EH (cell line): ENCODE results near the gene DENND5B.
"Not testable (repeated sequence)": the region's sequence is repeated elsewhere in the genome, so short reads cannot be mapped to it uniquely, and the experiment has no call there.

Source experiments
- DNase-seq: peaks from one replicate; pipeline ENCODE4 v3.0.0-alpha.2; 2015; ENCODE audit warnings: low read depth

The DENND5B gene

GRCh38 chr12:31377210-31377609 is 213.7 kb downstream of the DENND5B start:
- not testable (repeated sequence) for DNase-seq

DNA sequence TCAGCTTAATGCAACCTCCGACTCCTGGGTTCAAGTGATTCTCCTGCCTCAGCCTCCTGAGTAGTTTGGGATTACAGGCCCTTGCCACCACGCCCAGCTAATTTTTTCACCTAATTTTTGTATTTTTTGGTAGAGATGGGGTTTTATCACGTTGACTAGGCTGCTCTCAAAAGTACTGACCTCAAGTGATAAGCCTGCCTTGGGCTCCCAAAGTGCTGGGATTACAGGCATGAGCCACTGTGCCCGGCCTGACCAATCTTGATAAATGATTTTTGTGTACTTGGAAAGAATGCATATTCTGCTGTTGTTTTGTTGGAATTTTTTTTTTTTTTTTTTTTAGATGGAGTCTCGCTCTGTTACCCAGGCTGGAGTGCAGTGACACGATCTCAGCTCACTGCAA is 215.5 kb downstream of the DENND5B start:
- not testable (repeated sequence) for DNase-seq

DNA sequence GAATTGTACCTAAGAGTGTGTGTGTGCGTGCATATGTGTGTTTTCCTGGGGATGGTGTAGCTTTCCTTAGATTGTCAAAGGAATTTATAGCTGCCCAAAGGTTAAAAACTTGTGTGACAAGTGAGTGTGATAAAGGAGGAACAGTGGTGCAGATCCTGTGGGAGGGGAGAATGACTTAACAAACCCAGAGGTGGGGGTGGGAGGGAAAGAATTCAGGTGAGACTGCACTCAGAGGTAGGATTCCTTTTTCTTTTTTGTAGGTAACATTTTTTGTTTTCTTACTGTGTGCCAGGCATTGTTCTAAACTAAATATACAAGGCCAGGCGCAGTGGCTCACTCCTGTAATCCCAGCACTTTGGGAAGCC is 219.7 kb downstream of the DENND5B start:
- no peak for DNase-seq

DNA sequence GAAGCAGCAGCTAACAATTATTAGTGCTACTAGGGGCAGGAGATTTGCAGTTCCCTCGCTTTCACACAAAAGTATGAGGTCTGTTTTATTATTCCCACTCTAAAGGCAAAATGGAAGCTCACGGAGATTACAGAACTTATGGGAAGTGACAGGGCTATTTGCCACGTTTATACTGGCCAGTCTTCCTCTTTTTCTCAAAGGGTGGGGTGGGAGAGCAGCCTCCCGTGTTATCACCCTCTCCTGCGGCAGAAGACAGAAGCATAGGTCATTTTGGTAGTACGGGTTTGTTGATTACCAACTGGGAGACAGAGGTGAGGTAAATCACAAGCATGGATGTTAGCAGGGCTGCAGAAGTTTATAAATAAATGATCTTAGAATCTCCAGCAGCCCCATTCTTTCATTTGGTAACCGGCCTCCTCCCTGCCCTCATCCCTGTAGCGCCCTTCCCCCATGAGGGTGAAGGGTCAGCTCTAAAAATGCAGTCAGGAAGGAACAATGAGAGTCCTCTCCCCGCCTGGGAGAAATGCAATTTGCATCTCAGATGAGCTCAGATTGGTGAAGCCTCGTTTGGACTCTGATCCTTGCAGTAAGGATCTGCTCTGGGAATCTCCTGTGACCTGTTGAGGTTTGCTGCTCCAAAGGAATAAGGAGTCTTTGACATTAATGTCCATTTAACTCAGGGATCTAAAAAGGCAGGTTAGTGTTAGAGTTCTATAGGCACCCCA is 220.2 kb downstream of the DENND5B start:
- peak; percentile 9 for DNase-seq

DNA sequence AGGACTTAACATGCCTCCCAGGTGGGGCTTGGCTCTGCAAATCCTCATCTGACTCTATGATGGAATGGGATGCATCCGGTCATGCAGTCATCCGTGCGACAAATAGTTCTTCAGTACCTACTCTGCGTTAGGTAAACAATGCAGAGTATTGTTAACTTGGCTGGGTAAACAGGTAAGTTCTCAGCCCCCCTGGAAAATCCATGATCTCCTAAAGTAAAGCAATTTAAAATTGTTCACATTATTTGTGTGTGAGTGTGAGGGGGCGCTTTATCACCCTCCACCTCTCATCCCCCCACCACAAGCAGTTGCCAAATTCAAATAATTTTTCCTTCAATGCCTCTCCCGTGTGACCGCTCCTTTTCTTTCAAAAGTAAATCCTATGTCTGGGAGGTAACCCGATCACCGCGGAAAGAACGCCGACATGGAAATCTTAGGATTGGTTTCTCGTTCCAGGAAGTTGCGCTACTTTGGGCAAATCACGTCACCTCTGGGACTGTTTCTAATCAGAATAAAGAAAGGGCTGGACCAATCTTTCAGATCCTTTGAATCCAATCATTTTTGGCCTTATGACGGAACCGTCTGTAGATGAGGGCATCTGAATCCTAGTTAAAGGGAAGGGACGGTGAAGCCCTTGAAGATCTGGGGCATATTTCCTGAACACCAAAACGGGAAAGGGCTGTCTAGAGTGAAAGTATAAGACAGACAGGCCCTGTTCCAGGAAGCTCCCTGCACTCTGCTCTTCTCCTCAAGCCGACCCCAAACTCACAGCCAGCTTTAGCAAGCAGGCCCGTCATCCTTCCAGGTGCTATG is 221.0 kb downstream of the DENND5B start:
- peak; percentile 45 for DNase-seq

DNA sequence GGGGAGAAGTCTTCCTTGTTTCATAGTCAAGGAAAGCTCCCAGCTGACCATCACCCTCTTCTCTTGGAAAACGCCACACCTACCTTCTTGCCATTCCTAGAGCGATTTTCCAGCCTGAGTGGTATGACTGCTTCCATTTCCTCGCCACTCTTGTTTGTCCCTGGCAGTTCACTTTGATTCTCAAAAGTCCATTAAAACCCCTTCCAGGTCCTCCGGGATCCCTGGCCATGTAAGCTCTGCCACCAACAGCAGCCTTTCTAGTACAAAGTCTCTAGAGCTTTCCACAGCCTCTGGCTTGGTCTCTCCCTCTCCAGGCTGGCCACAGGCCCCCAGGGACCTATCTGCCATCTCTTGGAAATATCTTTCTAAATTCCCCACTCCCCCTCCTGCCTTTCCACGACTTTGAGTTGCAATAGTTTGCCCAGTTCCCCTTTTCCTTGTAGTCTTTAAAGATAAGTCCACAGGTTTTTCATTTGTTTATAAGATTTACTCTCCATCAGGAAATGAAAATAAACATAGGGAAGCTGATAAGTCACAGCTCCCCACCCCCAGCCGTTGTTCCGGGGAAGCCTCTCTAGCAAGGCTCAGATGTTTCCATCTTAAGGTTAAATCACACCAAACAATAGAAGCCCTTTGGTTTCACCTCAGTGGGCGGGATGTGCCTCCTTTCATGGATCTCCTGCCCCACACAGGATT is 222.1 kb downstream of the DENND5B start:
- no peak for DNase-seq

DNA sequence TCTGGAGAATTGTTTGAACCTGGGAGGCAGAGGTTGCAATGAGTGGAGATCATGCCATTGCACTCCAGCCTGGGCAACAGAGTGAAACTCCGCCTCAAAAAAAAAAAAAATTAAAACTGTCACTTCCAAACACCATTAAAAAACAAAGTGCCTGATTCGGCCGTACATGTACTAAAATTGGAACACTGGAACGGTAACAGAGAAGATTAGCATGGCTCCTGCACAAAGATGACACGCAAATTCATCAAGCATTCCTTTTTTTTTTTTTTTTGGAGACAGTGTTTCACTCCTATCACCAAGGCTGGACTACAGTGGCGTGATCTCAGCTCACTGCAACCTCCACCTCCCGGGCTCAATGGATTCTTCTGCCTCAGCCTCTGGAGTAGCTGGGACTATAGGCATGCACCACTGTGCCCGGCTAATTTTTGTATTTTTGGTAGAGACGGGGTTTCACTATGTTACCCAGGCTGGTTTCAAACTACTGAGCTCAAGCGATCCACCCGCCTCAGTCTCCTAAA is 224.8 kb downstream of the DENND5B start:
- no peak for DNase-seq

DNA sequence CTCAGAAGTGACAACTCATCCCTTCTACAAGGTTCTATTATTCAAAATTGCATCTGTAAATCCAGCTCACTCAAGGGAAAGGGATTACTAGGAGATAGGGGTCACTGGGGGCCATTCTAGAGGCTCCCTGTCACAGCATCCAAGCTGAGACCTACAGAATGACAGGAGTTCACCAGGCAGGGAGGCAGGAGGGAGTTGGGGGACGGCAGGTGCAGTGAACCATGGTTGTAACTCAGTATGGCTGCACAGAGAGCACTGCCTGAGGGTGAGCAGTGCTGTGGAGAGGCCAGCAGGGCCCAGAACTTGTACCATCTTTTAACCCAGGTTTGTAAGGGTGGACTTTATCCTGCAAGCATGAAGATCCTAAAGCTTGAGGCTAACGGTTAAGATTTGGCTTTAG is 227.1 kb downstream of the DENND5B start:
- no peak for DNase-seq

- no peak for DNase-seq
Observed at GRCh38 chr12:31363416-31363809, 227.5 kb downstream of the DENND5B start.

DNA sequence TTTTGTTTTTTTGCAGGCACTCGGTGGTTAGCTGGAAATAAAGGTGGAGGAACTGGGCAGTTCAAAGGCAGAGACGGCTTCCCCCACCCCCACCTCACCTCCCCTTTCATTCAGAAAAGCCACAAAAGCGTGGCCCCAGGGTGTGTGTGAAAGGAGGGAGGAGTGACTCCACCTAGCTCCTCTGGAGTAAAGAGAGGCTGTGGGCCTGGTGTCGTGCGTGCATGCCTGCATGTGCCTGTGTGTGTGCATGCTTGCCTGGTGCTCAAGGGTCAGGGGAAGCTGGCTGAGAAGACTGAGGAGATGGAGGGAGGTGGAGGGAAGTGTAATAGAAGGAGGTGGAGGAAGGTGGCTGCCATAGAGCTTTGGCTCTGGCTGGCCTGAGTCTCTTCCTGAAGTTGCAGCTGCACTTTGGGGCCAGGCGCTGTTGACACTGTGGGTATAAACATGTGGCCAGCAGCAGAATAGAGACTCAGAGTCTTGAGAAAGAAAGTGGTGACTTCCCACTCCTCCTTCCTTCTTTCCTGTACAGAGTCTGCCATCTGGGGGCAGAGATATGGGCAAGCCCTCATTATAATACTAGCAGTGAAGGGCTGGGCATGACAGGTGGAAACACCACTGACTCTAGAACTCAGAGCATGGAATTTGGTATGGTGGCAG is 228.0 kb downstream of the DENND5B start:
- DNase-seq: no peak

GRCh38 chr12:31362115-31362758 is 228.7 kb downstream of the DENND5B start:
- no peak for DNase-seq

DNA sequence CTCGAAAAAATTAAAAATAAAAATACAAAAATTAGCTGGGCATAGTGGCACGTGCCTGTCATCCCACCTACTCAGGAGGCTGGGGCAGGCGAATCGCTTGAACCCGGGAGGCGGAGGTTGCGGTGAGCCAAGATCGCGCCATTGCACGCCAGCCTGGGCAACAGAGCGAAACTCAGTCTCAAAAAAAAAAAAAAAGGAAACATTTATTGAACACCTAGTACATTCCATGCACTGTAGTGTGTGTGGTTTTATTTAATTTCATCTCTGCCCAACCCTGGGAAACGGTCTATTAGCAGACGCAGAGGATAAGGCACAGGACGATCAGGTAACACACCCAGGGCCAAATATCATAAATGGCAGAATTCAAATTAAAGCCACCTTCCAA is 229.2 kb downstream of the DENND5B start:
- DNase-seq: no peak

- no peak for DNase-seq
Observed at GRCh38 chr12:31355747-31356107, 235.2 kb downstream of the DENND5B start.

DNA sequence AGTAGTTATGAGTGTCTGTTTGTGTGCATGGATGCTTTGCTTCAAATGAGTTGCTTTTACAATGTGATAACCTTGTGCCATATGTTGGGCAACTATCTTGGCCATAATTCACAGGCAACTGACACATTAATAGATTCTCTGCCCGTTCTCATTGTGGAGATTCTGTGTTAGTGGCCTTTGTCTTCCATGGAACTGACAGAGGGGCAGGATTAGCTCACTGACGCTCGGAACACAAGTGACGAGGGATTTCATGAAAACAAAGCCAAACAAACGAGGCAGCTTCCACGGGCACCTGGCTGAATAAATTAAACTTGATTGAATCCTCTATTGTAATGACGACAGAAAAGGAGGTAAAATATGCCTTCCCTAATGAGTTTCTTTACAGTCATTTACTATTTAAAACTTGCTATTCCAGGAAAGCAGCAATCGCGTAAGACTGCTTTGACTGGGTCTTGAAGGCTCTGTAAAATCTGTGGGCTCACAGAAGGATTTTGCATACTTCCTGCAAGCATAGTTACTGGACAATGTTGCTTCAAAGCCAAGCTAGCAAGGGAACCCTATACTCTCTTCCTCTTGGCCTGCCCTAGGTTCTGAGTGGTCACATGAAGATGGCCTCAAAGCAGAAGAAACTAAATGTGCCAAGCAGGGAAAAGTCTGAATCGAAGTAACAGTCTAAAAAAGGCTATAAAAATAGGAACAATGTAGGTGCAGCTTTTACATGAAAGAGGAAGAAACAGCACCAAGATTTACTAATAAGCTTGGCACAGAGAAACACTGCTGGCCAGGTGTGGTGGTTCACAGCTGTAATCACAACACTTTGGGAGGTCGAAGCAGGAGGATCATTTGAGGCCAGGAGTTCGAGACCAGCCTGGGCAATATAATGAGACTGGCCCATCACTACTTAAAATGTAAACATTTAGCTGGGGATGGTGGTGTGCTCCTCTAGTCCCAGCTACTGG is 236.9 kb downstream of the DENND5B start:
- no peak for DNase-seq

DNA sequence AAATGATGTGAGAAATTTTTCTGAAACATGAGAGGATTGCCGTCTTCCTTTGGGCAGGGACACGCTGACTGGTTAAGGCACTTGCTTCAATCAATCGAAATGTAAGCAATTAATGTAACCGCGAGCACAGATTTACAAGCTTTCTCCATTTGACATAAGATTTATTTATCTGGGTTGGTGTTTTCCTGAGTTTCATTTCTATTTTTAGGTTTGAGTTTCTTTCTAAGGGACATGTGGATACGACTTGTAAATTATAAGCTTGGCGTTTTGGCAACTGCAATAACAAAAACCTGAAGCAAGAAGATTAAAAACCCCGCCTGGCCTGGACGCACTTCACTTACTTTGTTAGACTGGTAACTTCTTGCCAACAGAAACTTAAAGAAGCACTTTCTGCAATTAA is 244.7 kb downstream of the DENND5B start:
- DNase-seq: no peak

GRCh38 chr12:31343139-31343538 is 247.8 kb downstream of the DENND5B start:
- no peak for DNase-seq

- DNase-seq: no peak
Observed at GRCh38 chr12:31342286-31342685, 248.7 kb downstream of the DENND5B start.

- DNase-seq: no peak
Observed at GRCh38 chr12:31339831-31340622, 250.9 kb downstream of the DENND5B start.

DNA sequence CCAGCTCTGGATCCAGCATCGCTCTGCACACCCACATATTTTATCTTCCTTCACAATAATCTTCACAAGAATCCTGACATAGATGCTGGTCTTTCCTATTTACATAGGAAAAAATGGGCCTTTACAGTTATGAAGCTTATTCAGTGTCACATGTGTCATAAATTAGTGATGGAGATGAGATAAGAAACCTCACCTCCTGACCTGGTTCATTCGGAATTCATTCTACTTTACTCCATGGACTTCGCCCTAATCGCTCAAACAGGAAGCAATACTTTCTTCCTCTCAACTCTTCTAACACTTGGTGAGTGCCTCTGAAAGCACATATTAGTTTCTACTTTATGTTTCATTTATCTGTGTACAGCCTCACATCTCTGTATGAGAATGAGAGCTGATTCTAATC is 253.0 kb downstream of the DENND5B start:
- DNase-seq: no peak
